SU-DHL-6 (cell line): Measurements from ENCODE around the gene FAM111A.

Source experiments
- CTCF ChIP-seq: fragments of 200-600 bp; sonication (generic); IDR thresholded peaks from one replicate; pipeline ENCODE4 v1.5.1; 2017; ENCODE audit warnings: antibody characterized with exemption, mild to moderate bottlenecking, low read length, moderate library complexity; ENCODE audit not compliant: insufficient read depth, poor library complexity, severe bottlenecking
- EZH2phosphoT487 ChIP-seq: fragments of 200-600 bp; sonication (generic), shearing (Covaris generic); conservative IDR thresholded peaks from 2 replicates; pipeline ENCODE4 v1.6.1; 2018; ENCODE audit warnings: mild to moderate bottlenecking, antibody characterized with exemption, low read length, moderate library complexity, mixed read lengths

- TF ChIP-seq CTCF (no peak), EZH2phosphoT487 (no peak)
Measured at GRCh38 chr11:59183771-59184170, 41.1 kb downstream of the FAM111A start.
